Keratinocyte (primary cell): ENCODE data around the gene LRPPRC. TPM values are rescaled to one million over a fixed set of nuclear protein-coding genes. Genes with fewer than 3 reads are reported as not detected.
"Not testable (repeated sequence)": the region's sequence is repeated elsewhere in the genome, so short reads cannot be mapped to it uniquely, and the experiment has no call there.

Experiments
- DNase-seq: peaks from one replicate; pipeline ENCODE4 v3.0.0-alpha.2; 2011; ENCODE audit warnings: low read depth, missing footprints, low spot score
- FAIRE-seq: peaks from 2 replicates; lab custom pipeline; 2011; peaks lifted over from hg19 to GRCh38; lab: Jason Lieb, UNC
- H2AFZ ChIP-seq: 2 replicates; pipeline ENCODE4 v1.6.0; 2012; ENCODE audit warnings: low read length, control low read depth, inconsistent platforms; ENCODE audit not compliant: control insufficient read depth
- H3K27ac ChIP-seq: 2 replicates; pipeline ENCODE4 v1.5.1; 2011; ENCODE audit warnings: low read length; ENCODE audit not compliant: control insufficient read depth, insufficient read depth
- H3K27me3 ChIP-seq: 3 replicates; pipeline ENCODE4 v1.6.0; 2011; ENCODE audit warnings: low read length; ENCODE audit not compliant: control insufficient read depth, insufficient read depth; ENCODE audit errors: extremely low read depth
- H3K36me3 ChIP-seq, 2 experiments: 2 replicates in 1 of 2; 3 replicates in 1 of 2; pipeline ENCODE4 v1.5.1; 2011; ENCODE audit warnings: low read length in 2 of 2, mild to moderate bottlenecking in 1 of 2; ENCODE audit not compliant: control insufficient read depth in 2 of 2, insufficient read depth in 2 of 2; ENCODE audit errors: extremely low read depth in 1 of 2
- H3K4me1 ChIP-seq: 3 replicates; pipeline ENCODE4 v1.5.1; 2011; ENCODE audit warnings: low read length; ENCODE audit not compliant: control insufficient read depth, insufficient read depth; ENCODE audit errors: extremely low read depth
- H3K4me2 ChIP-seq: 3 replicates; pipeline ENCODE4 v1.6.0; 2011; ENCODE audit warnings: low read depth, low read length; ENCODE audit not compliant: control insufficient read depth, insufficient read depth; ENCODE audit errors: extremely low read depth
- H3K4me3 ChIP-seq, 3 experiments: fragments of 200-600 bp in 1 of 3; sonication (generic) in 1 of 3; 2 replicates in 2 of 3; 3 replicates in 1 of 3; pipeline ENCODE4 v1.5.1; 2011 to 2016; ENCODE audit warnings: low read length in 3 of 3, mild to moderate bottlenecking in 3 of 3, control low read depth in 2 of 3, inconsistent platforms in 1 of 3, low read depth in 1 of 3, mixed read lengths in 1 of 3, mixed run types in 1 of 3, moderate library complexity in 1 of 3; ENCODE audit not compliant: control insufficient read depth in 2 of 3, insufficient read depth in 2 of 3; ENCODE audit errors: extremely low read depth in 1 of 3
- H3K79me2 ChIP-seq: 2 replicates; pipeline ENCODE4 v1.6.0; 2012; ENCODE audit warnings: low read length; ENCODE audit not compliant: control insufficient read depth, insufficient read depth
- H3K9ac ChIP-seq: 3 replicates; pipeline ENCODE4 v1.6.0; 2011; ENCODE audit warnings: low read length; ENCODE audit not compliant: control insufficient read depth, insufficient read depth; ENCODE audit errors: extremely low read depth
- H3K9me1 ChIP-seq: 3 replicates; pipeline ENCODE4 v1.6.0; 2011; ENCODE audit warnings: low read length; ENCODE audit not compliant: control insufficient read depth, insufficient read depth; ENCODE audit errors: extremely low read depth
- H3K9me3 ChIP-seq: 2 replicates; pipeline ENCODE4 v1.5.1; 2012; ENCODE audit warnings: low read depth, low read length; ENCODE audit not compliant: control insufficient read depth
- H4K20me1 ChIP-seq: 3 replicates; pipeline ENCODE4 v1.6.0; 2011; ENCODE audit warnings: low read length; ENCODE audit not compliant: control insufficient read depth, insufficient read depth; ENCODE audit errors: extremely low read depth
- CTCF ChIP-seq, 3 experiments: IDR thresholded peaks in 1 of 3; conservative IDR thresholded peaks in 1 of 3; optimal IDR thresholded peaks in 1 of 3; 2 replicates in 2 of 3; 3 replicates in 1 of 3; pipeline versions ENCODE3 to v1.5.1; 2011; ENCODE audit warnings: low read length in 3 of 3, mild to moderate bottlenecking in 3 of 3, moderate library complexity in 2 of 3, control low read depth in 1 of 3, inconsistent platforms in 1 of 3; ENCODE audit not compliant: insufficient read depth in 2 of 3; ENCODE audit errors: extremely low read depth in 1 of 3
- EZH2 ChIP-seq: IDR thresholded peaks from one replicate; pipeline ENCODE4 v1.6.1; 2012; ENCODE audit warnings: inconsistent platforms, mild to moderate bottlenecking, low read length, moderate library complexity
- dilution Hi-C: fragments of 300-500 bp; cut with MboI; formaldehyde crosslinking; loops from one replicate; pipeline ENCODE4 v1.7.0; 2020; ENCODE audit warnings: low sequenced_read_pairs; ENCODE audit not compliant: extremely low pct_ligation_motif_present
- polyA plus RNA-seq, 5 experiments: library from polyadenylated mRNA; depleted of rRNA in 3 of 5; stranded (reverse) in 3 of 5; stranded (forward) in 1 of 5; unstranded in 1 of 5; fragments of >200 nt; gene quantifications; 1 replicate in 1 of 5; 2 replicates in 3 of 5; 3 replicates in 1 of 5; pipeline versions ENCODE4 v1.2.1 to v1.2.3, GENCODE V29; 2011 to 2012; ENCODE audit warnings: missing spikeins in 2 of 5, low read depth in 1 of 5, low replicate concordance in 1 of 5

The LRPPRC gene
- polyA plus RNA-seq, 1 donor (not counting 4 experiments of a cell fraction or from before 2014, with no cell fraction given), result 115 TPM

- no peaks in the 10 kb centered on the region for H3K9me1 ChIP-seq
- no peaks in the 10 kb centered on the region for H3K27me3 ChIP-seq
- no peaks in the 10 kb centered on the region for H3K79me2 ChIP-seq
- H3K4me1 ChIP-seq, result no peaks in the 10 kb centered on the region
- no peak overlapping the region for H3K27ac ChIP-seq
- H3K4me2 ChIP-seq, result no peak overlapping the region
- DNase-seq, result no peak
- no peak overlapping the region for H3K4me3 ChIP-seq
- dilution Hi-C loops, result no loop called here
- TF ChIP-seq CTCF (optimal IDR thresholded peaks at IDR 0.05 in 1 of 3, IDR thresholded peaks at IDR 0.05 in 1 of 3, conservative IDR thresholded peaks at IDR 0.05 in 1 of 3; ENCODE audit: extremely low read depth in 1 of 3, insufficient read depth in 2 of 3, low read length in 3 of 3) (no peak), EZH2 (no peak)
- no peaks in the 10 kb centered on the region for H3K36me3 ChIP-seq
- no peaks in the 10 kb centered on the region for H4K20me1 ChIP-seq
- H3K9me3 ChIP-seq, result no peaks in the 10 kb centered on the region
- H3K9ac ChIP-seq, result no peak overlapping the region
- FAIRE-seq, result no peak
- no peak overlapping the region for H2AFZ ChIP-seq
Observed at GRCh38 chr2:44033947-44034346, 38.2 kb upstream of the LRPPRC start.

- not testable (repeated sequence) for FAIRE-seq, DNase-seq
Observed at GRCh38 chr2:44027076-44027475, 31.3 kb upstream of the LRPPRC start.

GRCh38 chr2:44016282-44016681 is 20.5 kb upstream of the LRPPRC start:
- H3K9me1 ChIP-seq, result no peaks in the 10 kb centered on the region
- dilution Hi-C loops, result no loop called here
- no peaks in the 10 kb centered on the region for H3K27me3 ChIP-seq
- DNase-seq (no peak), FAIRE-seq (no peak)
- H2AFZ ChIP-seq, result no peak overlapping the region
- H3K27ac ChIP-seq, result no peak overlapping the region
- H3K4me3 ChIP-seq, result no peak overlapping the region
- H3K4me2 ChIP-seq, result no peak overlapping the region
- no peaks in the 10 kb centered on the region for H3K9me3 ChIP-seq
- no peaks in the 10 kb centered on the region for H4K20me1 ChIP-seq
- TF ChIP-seq EZH2 (no peak), CTCF (optimal IDR thresholded peaks at IDR 0.05 in 1 of 3, IDR thresholded peaks at IDR 0.05 in 1 of 3, conservative IDR thresholded peaks at IDR 0.05 in 1 of 3; ENCODE audit: extremely low read depth in 1 of 3, insufficient read depth in 2 of 3, low read length in 3 of 3) (no peak)
- no peaks in the 10 kb centered on the region for H3K79me2 ChIP-seq
- H3K9ac ChIP-seq, result no peak overlapping the region
- no peaks in the 10 kb centered on the region for H3K36me3 ChIP-seq
- no peaks in the 10 kb centered on the region for H3K4me1 ChIP-seq

More at GRCh38 chr2:44027076-44027475, 31.3 kb upstream of the LRPPRC start:
- H3K27ac ChIP-seq, H3K9me3 ChIP-seq, H3K4me2 ChIP-seq, H3K9ac ChIP-seq, H3K36me3 ChIP-seq, H3K4me3 ChIP-seq, H3K4me1 ChIP-seq, H3K79me2 ChIP-seq, H2AFZ ChIP-seq, H3K9me1 ChIP-seq, dilution Hi-C loops, H3K27me3 ChIP-seq, H4K20me1 ChIP-seq: not testable (repeated sequence)
